IPS-NIHi7 (cell line): ENCODE data around the gene GIPC3.
"Not testable (repeated sequence)": the region's sequence is repeated elsewhere in the genome, so short reads cannot be mapped to it uniquely, and the experiment has no call there.

Experiments
- DNase-seq: peaks from one replicate; pipeline ENCODE4 v3.0.0; 2012; ENCODE audit warnings: mixed read lengths; ENCODE audit errors: extremely low spot score

GIPC3 gene

DNA sequence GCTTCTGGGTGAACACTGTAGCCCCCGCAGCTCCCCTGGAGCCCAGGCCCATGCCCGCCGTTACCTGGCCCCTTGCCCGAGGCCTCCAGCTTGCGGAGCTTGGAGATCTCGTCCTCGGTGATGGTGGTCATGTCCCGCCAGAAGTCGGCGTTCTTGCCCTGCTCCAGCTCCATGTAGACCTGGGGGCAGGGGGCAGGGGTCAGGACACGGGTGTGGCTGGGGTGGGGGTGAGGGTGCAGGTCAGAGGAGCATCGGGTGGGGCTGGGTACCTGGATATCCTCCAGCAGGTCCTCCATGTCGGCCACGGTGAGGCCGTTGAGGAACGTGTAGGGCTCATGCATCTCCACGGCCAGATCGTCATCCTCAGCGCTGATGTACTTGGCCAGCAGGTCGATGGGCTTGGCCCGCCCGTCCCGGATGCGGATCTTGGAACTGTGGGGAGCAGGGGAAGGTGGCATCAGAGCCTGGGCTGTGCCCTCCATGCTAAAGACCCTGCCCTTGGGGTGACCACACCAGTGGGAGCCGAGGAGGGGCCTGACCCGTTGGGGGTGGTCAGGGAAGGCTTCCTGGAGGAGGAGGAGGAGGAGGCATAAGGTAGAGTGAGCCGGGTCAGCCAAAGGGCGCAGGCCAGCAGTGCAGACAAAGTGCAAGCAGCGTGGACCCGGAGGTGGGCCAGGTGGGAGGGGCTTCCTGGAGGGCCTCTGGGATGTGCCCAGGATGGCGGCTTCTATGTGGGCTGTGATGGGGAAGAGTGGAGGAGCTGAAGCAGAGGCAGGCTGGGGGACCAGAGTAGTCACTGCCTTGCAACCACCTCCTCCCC, 33.7 kb downstream of the GIPC3 start:
- DNase-seq, result no peak

DNA sequence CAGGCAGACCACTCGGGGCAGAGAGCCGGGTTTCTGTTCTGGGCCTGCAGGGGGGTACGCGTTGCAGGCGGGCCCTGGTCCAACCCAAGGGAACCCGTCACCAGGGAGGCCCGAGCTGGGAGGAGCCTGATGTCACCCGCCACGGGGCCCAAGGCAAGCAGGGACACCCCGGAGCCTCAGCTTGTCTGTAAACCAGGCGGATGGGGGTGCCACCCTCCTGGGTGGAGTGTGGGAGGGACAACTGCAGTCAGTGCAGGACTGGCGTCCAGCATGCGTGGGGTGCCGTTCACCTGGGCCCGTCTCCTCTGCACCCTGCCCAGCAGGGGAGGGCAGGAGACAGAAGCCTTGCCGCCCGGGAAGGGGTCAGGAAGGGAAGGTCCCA, 34.3 kb downstream of the GIPC3 start:
- DNase-seq, result no peak

DNA sequence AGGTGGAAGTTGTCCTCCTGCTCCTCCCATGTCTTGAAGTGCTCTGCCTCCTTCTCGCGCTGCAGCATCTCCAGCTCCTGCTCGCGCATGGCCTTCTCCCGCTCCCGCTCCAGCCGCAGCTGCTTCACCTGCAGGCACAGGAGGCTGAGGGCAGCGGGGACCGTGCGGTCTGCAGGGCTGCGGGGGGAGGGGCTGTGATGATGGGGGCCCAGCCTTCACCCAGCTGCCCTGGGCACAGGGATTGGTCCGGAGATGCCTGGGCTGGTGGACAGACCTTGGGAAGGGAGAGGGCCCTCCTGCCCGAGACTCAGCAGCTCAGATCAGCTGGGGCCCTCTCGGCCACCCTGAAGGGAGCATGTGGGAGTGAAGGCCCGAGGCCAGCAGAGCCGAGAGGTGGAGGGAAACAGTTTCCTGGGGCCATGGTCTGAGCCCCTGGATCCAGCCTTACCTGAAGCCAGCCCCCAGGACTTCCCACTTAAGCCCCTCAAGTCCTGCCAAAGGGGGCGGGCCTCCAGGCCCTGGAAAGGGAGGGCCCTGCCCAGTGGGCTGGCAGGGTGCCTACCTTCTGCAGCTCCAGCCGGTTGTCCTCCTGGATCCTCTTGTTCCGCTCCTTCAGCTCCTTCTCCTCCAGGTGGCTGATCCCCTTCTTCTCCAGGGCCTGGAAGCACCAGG, 35.0 kb downstream of the GIPC3 start:
- DNase-seq, result no peak

DNA sequence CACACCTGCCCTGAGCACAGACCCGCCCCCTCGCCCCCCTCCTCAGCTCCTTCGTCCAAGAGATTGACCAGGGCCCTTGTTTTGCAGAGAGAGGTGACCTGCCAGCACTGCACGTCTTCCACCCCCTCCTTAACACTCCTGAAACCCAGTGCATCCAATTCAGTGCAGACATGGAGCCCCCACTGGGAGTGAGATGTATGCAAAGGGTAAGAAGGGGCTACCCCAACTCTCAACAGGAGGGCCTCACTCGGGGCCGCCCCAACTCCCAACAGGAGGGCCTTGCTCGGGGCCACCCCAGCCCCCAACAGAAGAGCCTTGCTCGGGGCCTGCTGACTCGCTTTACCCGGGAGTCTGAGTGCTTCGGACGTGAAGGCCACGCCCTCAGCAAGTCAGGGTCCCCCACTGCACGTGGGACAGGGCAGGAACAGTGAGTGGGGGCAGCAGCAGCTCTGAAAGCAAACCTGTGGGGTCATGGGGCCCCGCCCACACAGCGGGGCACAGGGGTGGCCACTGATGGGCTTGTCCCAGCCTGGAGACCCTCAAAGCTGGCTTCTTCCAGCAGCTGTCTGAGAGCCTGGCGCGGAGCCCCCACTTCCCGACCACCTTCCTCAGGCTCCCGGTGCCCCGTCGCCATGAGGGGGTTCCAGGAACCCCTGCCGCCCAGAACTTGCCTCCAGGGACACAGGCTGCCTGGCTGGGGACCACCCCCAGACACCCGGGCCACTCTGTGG, 35.7 kb downstream of the GIPC3 start:
- no peak for DNase-seq

DNA sequence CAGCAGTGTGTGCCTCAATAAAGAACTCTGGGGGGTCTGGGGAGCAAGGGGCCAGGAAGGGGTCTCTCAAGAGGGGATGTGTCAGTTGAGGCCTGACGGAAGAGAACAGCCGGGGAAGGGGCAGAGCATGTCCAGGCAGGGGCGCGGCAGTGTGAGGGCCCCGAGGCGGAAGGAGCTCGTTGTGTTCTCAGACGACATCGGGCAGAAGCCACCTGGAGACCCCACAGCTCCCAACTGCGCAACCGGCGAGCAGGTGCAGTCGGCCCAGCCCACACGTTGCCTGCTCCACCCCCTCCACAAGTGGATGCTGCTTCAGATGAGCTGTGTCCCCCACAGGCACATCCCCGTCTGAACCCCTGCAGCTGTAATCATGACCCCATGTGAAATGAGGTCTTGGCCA, 36.4 kb downstream of the GIPC3 start:
- DNase-seq, result no peak

DNA sequence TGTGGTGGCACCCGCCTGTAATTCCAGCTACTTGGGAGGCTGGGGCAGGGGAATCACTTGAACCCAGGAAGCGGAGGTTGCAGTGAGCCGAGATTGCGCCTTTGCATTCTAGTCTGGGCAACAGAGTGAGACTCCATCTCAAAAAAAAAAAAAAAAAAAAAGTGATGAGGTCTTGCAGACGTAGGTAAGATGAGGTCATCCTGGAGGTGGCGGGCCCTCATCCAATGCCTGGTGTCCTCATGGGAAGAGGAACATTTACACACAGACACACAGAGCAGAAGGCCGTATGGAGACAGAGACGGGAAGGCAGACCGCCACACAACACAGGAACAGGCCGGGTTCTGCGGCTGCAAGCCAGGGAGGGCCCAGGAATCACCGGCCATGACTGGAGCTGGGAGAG, 36.9 kb downstream of the GIPC3 start:
- no peak for DNase-seq

DNA sequence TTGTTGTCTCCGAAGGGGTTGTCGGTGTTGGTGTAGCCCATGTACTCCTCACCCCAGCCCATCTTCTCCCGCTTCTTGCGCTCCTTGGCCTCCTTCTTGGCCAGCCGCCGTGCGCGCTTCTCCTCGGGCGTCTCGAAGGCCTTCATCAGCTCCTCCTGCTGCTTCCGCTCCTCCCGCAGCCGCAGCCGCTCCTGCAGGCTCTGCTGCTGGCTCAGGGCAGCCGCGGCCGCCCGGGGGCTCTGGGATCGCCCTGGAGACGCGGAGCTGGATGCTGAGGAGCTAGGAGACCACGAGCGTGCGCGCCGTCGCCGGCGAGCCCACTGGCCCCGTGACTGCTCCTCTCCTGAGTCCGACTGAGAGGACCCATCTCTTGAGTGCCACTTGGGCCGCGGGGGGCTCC, 38.4 kb downstream of the GIPC3 start:
- DNase-seq, result no peak

DNA sequence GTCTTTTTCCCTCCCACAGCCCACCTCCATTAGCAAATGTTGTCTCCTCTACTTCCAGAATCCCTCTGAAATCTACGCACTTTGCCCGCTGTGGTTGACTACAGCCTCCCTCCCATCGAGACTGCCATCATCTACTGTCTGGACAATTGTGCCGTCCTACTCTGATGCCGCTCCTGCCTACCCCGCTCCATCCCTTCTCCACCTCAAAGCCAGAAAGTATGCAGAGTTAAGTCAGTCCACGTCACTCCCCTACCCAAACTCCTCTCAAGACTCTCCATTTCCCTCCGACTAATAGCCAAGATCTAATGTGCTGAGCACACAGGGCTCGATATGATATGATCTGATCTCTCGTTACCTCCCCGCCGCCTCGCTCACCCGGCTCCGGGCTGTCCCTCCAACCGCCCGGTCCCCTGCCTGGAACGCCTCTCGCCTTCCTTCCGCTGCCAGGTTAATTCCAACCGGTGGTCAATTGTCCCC, 40.8 kb downstream of the GIPC3 start:
- no peak for DNase-seq

DNA sequence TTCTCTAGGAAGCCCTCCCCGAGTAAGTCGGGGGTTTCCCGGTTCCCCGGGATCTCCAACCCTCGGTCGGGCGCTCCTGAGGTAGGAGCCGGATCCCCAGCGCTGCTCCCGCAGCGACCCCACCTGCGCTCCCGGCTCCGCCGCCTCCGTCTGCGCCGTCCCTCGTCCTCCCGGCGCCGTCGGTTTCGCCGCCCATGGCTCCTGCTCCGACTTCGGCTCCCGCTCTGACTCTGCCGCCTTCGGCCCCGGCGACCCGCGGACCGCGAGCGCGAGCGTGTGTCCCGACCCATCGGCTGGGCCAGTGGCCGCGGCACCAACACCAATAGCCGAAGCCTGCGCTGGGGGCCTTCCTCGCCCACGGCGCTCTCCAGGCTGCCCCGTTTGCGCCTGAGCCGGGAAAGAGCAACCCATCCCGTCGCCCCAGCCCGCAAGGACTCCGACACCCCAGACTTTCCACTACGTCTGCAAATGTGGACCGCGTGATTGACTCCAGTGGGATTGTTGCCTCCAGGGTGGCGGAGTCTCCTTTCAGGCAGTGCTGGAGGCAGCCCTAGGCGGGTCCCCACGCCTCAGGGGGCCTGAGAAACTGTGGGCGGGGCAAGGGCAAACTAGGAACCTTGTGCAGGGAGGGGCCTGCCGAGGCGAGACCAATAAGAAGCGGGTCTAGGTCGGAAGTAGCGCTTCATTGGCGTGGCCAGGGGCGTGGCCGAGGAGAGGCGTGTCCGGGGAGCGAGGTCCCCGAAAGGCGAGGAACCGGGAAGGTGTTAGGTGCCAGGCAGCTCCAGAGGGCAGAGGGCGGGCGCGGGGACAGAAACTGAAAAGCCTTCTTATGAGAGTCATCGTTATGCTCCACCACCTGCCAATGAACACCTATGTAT, 41.4 kb downstream of the GIPC3 start, which contains the start of gene CACTIN:
Gene CACTIN (minus strand): TSS at position 318 of the 878 bp plus-strand sequence. CDS start 28 bp downstream, at position 290.
- DNase-seq, result peak; percentile 100

DNA sequence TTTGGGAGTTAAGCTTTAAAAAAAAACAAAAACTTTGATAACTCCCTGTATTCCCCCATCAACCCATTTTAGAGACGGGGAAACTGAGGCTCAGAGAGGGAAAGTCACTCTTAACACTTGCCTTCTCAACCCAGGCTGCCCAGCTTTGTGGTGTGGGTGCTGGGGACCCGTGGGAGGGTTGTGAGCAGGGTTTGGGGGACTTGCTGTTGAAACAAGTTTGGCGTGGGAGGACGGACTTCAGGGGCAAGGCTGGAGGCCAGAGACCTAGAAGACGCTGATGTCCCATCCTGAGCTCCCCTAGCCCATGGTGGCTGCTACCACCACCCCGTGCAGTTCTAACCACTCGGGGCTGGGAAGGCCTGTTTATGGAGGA, 42.1 kb downstream of the GIPC3 start:
- DNase-seq, result no peak

DNA sequence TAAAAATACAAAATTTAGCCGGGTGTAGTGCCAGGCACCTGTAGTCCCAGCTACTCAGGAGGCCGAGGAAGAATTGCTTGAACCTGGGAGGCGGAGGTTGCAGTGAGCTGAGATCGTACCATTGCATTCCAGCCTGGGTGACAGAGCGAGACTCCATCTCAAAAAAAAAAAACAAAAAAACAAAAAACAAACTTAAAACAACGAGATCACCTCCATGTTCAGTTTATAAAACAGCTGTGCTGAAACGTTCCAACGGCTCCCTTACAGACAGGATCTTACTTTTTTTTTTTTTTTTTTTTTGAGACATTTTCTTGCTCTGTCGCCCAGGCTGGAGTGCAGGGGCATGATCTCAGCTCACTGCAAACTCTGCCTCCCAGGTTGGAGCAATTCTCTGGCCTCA, 43.5 kb downstream of the GIPC3 start:
- not testable (repeated sequence) for DNase-seq

DNA sequence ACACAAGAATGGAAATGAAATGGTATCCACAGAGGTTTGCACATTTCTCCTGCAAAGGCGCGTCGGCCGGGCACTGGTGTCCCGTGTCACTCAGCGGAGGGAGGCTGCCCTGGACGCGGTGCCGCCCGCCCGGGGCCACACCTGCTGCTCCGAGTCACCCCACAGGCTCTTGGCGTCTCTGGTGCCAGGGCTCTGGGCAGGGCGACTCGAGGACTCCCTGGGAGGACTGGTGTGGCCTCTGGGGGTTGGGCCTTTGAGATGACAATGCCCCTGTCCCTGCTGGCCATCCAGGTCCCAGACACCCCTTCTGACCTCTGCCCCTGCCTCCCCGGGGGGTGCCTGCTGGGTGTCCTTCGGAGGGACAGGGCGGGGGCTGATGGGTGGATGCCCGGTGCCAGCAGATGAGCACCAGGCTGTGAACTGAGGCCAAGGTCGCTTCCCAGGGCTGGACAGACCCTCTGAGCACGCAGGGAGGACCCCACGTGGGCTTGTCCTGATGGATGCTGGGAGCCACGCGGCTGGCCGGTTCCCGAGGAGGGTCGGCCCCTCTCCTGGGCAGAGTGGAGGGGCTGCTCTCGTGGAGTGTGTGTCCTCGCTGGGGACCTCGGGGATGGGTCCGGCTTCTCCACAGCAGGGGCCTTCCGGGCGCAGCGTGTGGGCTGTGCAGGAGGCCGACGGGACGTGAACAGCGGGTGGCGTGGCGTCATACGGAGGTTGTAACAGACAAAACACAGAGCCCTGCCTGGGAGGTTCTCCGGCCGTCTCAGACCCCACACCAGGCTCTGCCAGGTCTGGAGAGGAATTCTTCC, 46.0 kb downstream of the GIPC3 start:
- no peak for DNase-seq

DNA sequence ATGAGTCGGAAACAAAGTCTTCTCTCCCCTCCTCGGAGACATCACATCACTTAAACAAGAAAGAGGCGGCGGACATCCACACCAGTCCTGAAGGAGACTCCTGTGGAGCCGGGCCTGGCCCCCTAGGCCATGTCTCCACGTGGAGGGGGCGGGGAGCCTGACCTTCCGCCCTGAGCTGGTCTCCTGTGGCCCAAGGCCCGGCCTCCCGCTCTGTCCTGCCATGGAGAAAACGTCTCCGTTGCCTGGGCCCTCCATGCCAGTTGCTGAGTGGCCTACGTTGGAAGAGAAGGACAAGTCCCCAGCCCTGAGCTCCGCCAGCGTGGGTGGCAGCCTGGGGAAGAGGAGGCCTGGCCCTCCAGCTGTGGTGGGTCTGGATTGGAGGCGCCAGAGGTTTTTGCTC, 46.8 kb downstream of the GIPC3 start:
- no peak for DNase-seq

DNA sequence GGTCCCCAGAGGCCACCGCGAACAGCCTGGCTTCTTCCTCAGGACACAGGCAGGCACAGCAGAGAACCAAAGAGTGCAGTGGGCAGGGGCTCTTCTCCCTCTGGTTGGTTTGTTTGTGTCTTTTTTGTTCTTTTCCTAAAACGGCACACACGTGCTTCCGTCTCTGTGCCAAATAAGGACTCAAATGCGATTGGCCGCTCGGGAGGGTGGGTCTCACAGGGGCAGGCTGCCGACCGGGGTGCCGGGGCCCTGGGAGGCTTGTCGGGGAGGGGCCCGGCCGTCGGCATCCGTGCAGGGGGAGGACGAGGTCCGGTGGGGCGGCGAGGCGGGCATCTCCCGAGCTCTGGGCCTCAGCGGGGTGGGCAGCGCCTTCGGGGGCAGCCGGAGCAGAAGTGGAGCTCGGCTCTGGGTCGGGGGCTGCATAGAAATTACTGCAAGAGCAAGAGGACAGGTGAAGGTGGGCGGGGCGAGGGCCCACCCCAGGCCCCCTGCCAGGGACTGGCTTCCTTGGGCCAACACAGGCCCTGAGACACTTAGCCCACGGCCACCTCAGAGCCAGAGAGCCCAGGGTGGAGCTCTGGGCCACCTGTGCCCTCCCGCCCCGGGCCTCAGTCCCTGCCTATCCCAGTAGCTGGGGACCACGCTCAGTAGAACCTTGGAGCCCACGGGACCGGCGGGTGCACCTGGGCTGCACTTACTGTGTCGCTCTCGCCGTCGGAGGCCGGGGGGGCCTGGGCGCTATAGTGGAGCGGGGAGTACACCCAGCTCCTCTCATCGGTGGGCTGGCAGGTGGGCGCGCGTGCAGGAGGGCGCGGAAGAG, 47.7 kb downstream of the GIPC3 start:
- no peak for DNase-seq

DNA sequence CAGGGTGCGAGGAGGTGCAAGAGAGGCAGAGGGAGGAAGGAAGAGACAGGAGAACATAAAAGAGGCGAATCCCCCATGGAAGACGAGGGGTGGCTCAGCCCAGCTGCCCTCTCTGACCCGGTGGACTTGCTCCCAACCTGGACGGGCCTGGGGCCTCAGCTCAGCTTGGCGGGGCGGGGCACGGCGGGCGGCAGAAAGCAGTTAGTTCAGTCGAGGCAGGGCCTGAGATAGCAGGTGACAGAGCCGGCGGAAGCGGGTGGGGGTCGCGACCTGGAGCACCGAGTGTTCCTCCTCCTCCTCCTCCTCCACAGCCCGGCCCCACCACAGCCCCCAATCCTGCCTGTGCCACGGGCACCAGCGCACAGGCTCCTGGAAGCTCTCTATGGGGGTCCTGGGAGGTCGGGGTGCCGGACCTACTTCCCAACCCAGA, 48.3 kb downstream of the GIPC3 start:
- DNase-seq, result no peak

DNA sequence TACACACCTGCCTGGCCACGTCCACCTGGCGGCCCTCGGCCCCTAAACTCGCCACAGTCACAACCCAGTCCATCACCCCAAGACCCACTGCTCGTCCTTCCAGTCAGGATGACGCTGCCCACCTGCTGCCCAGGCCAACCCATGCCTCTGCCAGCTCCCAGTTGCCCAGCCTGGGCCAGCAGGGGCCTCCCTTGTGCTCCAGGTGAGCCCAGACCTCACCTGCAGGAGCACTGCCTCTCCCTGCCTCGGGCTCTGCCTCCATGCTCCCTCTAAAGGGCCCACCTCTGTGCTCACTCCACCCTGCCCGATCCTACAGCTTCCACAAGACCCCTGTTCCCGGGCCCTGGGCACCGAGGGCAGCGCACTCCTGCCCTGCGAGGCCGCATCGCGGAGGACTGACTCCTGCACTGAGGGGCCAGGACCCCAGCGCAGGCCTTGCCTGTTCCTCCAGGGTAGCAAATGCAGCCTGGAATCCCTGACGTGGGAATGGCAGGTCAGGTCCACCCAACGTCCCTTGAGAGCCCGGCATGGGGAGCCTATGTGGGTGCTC, 49.3 kb downstream of the GIPC3 start:
- DNase-seq, result no peak

DNA sequence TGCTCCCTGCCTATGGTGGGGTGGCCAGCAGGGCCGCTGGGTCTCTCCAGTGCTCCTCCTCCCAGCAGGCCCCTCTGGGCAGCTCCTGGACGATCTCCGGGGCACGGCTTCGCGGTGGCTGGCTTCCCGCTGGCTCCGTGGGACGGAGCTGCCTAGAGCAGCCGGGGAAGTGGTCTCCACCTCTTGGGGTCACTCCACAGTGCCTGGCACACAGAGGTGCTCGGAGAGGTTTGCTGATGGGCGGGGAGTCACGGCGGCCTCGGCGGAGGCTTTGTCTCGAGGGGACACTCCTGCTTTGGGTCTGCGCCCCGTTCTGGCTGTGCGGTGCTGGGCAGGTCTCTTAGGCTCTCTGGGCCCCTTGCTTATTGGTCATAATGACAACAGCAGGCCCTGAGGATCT, 51.2 kb downstream of the GIPC3 start:
- DNase-seq, result no peak

DNA sequence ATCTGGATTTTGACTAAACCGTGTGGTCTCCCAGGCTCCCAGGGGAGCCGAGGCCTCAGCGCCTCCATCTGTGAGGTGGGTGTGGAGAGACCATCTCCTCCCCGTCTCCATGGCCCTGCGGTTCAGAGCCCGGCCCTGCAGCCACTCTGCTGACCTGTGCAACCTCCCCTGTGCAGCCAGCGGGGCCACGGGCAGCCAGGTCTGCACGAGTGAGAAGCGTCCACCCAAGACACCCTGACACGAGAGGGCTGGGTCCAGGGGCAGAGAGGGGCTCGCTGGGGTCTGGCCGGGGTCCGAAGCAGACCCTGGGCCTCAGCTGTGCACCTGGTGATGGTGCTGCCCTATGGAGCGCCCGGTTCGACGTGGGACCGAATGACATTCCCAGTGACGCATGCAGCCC, 51.7 kb downstream of the GIPC3 start:
- no peak for DNase-seq

DNA sequence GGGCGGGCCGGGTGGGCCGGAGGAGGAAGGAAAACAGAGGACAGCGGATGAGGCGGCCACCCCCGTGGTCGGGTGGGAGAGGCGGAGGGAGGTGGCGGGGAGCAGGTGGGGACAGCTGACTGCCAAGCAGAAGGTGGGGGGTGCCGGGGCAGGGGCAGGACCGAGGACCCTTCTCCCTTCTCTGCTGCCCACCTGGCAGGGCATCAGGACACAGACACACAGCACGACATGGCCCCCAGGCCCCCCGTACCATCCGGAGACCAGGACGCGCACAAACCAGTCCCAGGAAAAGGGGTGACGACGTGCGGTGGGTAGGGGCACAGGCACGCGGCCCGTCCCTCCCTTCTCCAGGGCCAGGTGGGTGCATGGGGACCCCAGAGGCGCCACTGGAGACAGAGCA, 52.3 kb downstream of the GIPC3 start:
- no peak for DNase-seq
